H1 (cell line): ENCODE measurements around the gene SLC30A9. TPM values are rescaled to one million over a fixed set of nuclear protein-coding genes. Genes with fewer than 3 reads are reported as not detected.

Experiments
- CTCF ChIA-PET: fragments of 300-600 bp; sonication (Branson Sonifier 250); formaldehyde crosslinking; loops from one replicate; lab custom pipeline; 2021; ENCODE audit not compliant: partially characterized antibody; lab: Charles Lee
- POLR2A ChIA-PET: fragments of 300-600 bp; sonication (Branson Sonifier 250); formaldehyde crosslinking; loops from one replicate; lab custom pipeline; 2021; ENCODE audit warnings: inconsistent platforms; ENCODE audit not compliant: partially characterized antibody; lab: Charles Lee
- DNase-seq, 2 experiments: peaks; one replicate each; pipeline versions ENCODE4 v3.0.0 to v3.0.0-alpha.2; 2010 to 2022; ENCODE audit warnings: low spot score in 2 of 2, low read depth in 1 of 2, mixed read lengths in 1 of 2
- FAIRE-seq: peaks from 2 replicates; lab custom pipeline; 2011; peaks lifted over from hg19 to GRCh38; lab: Jason Lieb, UNC
- H2AFZ ChIP-seq: 2 replicates; pipeline ENCODE4 v1.8.1; 2012; ENCODE audit warnings: low read length, inconsistent platforms
- H2AK5ac ChIP-seq: 2 replicates; pipeline ENCODE4 v1.6.1; 2013; ENCODE audit warnings: low read depth, low read length
- H2BK120ac ChIP-seq: replicated peaks from 2 replicates; pipeline ENCODE3; 2013; ENCODE audit warnings: low read depth, low read length, inconsistent platforms
- H2BK12ac ChIP-seq: 2 replicates; pipeline ENCODE4 v1.6.1; 2013; ENCODE audit warnings: low read depth, low read length
- H2BK15ac ChIP-seq: 2 replicates; pipeline ENCODE4 v1.6.1; 2013; ENCODE audit warnings: low read length
- H2BK20ac ChIP-seq: 2 replicates; pipeline ENCODE4 v1.6.1; 2013; ENCODE audit warnings: low read length
- H2BK5ac ChIP-seq: 2 replicates; pipeline ENCODE4 v1.6.1; 2013; ENCODE audit warnings: low read depth, low read length
- H3K14ac ChIP-seq: 2 replicates; pipeline ENCODE4 v1.6.1; 2013; ENCODE audit warnings: inconsistent platforms; ENCODE audit not compliant: insufficient read length
- H3K18ac ChIP-seq: 2 replicates; pipeline ENCODE4 v1.6.1; 2013; ENCODE audit warnings: low read length; ENCODE audit errors: extremely low read depth
- H3K23ac ChIP-seq: 2 replicates; pipeline ENCODE4 v1.6.1; 2013; ENCODE audit warnings: inconsistent platforms; ENCODE audit not compliant: insufficient read length
- H3K23me2 ChIP-seq: 2 replicates; pipeline ENCODE4 v1.6.1; 2013; ENCODE audit warnings: low read depth, low read length
- H3K27ac ChIP-seq: 2 replicates; pipeline ENCODE4 v1.6.1; 2011; ENCODE audit warnings: low read depth, low read length, inconsistent platforms
- H3K27me3 ChIP-seq, 4 experiments: replicated peaks in 1 of 4; 1 replicate in 1 of 4; 2 replicates in 3 of 4; pipeline versions ENCODE4 v1.6.1 to v1.8.1; 2011 to 2013; ENCODE audit warnings: low read length in 3 of 4, mild to moderate bottlenecking in 3 of 4, inconsistent platforms in 2 of 4, mixed read lengths in 2 of 4, moderate library complexity in 1 of 4; ENCODE audit not compliant: control insufficient read depth in 3 of 4, insufficient read depth in 3 of 4; ENCODE audit errors: extremely low read depth in 1 of 4
- H3K36me3 ChIP-seq, 4 experiments: 2 replicates each; pipeline versions ENCODE4 v1.6.1 to v1.8.1; 2011 to 2013; ENCODE audit warnings: mild to moderate bottlenecking in 4 of 4, low read length in 3 of 4, moderate library complexity in 2 of 4, control low read depth in 1 of 4, inconsistent platforms in 1 of 4; ENCODE audit not compliant: insufficient read depth in 4 of 4, control insufficient read depth in 2 of 4
- H3K4ac ChIP-seq: replicated peaks from 2 replicates; pipeline ENCODE3; 2013; ENCODE audit warnings: low read length, low read depth, mixed read lengths, inconsistent platforms; ENCODE audit not compliant: insufficient read length
- H3K4me1 ChIP-seq, 4 experiments: replicated peaks in 1 of 4; 1 replicate in 1 of 4; 2 replicates in 3 of 4; pipeline versions ENCODE4 v1.6.1 to v1.8.1; 2011 to 2013; ENCODE audit warnings: low read length in 3 of 4, inconsistent platforms in 2 of 4, mixed read lengths in 1 of 4; ENCODE audit not compliant: insufficient read depth in 4 of 4, control insufficient read depth in 3 of 4
- H3K4me2 ChIP-seq, 2 experiments: 2 replicates each; pipeline versions ENCODE4 v1.6.1 to v1.8.1; 2011 to 2013; ENCODE audit warnings: low read depth in 2 of 2, low read length in 2 of 2, control low read depth in 1 of 2, inconsistent platforms in 1 of 2, mild to moderate bottlenecking in 1 of 2; ENCODE audit not compliant: insufficient read depth in 1 of 2
- H3K4me3 ChIP-seq, 4 experiments: fragments of 200-600, 300-600 bp in 1 of 4; sonication (generic), shearing (Covaris generic), sonication (Bioruptor Twin) in 1 of 4; 2 replicates each; pipeline versions ENCODE4 v1.5.1 to v1.8.1; 2011 to 2016; ENCODE audit warnings: low read length in 4 of 4, low read depth in 3 of 4, control low read depth in 2 of 4, inconsistent platforms in 2 of 4, mild to moderate bottlenecking in 2 of 4, mixed read lengths in 1 of 4, moderate library complexity in 1 of 4; ENCODE audit not compliant: insufficient read depth in 2 of 4; ENCODE audit errors: extremely low read depth in 1 of 4
- H3K56ac ChIP-seq: replicated peaks from 2 replicates; pipeline ENCODE3; 2013; ENCODE audit warnings: low read depth, mild to moderate bottlenecking, mixed read lengths, low read length, inconsistent platforms; ENCODE audit not compliant: insufficient read length
- H3K79me1 ChIP-seq: 2 replicates; pipeline ENCODE4 v1.6.1; 2013; ENCODE audit warnings: low read depth, low read length, control low read depth
- H3K79me2 ChIP-seq, 2 experiments: 2 replicates each; pipeline versions ENCODE4 v1.6.1 to v1.8.1; 2012 to 2013; ENCODE audit warnings: low read length in 2 of 2, mild to moderate bottlenecking in 2 of 2, inconsistent platforms in 1 of 2; ENCODE audit not compliant: insufficient read depth in 2 of 2, control insufficient read depth in 1 of 2
- H3K9ac ChIP-seq, 4 experiments: replicated peaks in 1 of 4; 1 replicate in 1 of 4; 2 replicates in 3 of 4; pipeline versions ENCODE4 v1.6.1 to v1.8.1; 2011 to 2013; ENCODE audit warnings: low read depth in 3 of 4, low read length in 3 of 4, control low read depth in 2 of 4, mild to moderate bottlenecking in 2 of 4, moderate library complexity in 2 of 4, inconsistent platforms in 1 of 4; ENCODE audit errors: extremely low read depth in 1 of 4
- H3K9me3 ChIP-seq, 2 experiments: 2 replicates each; pipeline versions ENCODE4 v1.6.1 to v1.8.1; 2012 to 2013; ENCODE audit warnings: mild to moderate bottlenecking in 2 of 2, moderate library complexity in 2 of 2, control low read depth in 1 of 2, inconsistent platforms in 1 of 2, low read depth in 1 of 2, low read length in 1 of 2, mixed read lengths in 1 of 2; ENCODE audit not compliant: insufficient read depth in 2 of 2
- H4K20me1 ChIP-seq, 2 experiments: replicated peaks in 1 of 2; 2 replicates each; pipeline versions ENCODE3 to v1.8.1; 2011 to 2013; ENCODE audit warnings: inconsistent platforms in 2 of 2, low read length in 2 of 2, mild to moderate bottlenecking in 1 of 2; ENCODE audit not compliant: insufficient read depth in 2 of 2, control insufficient read depth in 1 of 2
- H4K5ac ChIP-seq: 2 replicates; pipeline ENCODE4 v1.6.1; 2013; ENCODE audit warnings: low read length, low read depth, mixed read lengths, inconsistent platforms; ENCODE audit not compliant: insufficient read length
- H4K8ac ChIP-seq: 2 replicates; pipeline ENCODE4 v1.8.0; 2013; ENCODE audit warnings: mild to moderate bottlenecking, moderate library complexity, low read length, inconsistent platforms; ENCODE audit not compliant: insufficient read depth; ENCODE audit errors: extremely low read depth
- H4K91ac ChIP-seq: replicated peaks from 2 replicates; pipeline ENCODE3; 2013; ENCODE audit warnings: low read length, mixed read lengths, inconsistent platforms; ENCODE audit not compliant: insufficient read length
- ATF2 ChIP-seq: IDR thresholded peaks from 2 replicates; pipeline ENCODE4 v1.6.1; 2012; ENCODE audit warnings: low read length, inconsistent platforms
- CTCF ChIP-seq, 3 experiments: IDR thresholded peaks; 1 replicate in 2 of 3; 2 replicates in 1 of 3; pipeline versions ENCODE4 v1.5.1 to v1.6.1; 2011; ENCODE audit warnings: low read length in 3 of 3, mild to moderate bottlenecking in 3 of 3, inconsistent platforms in 2 of 3, low read depth in 1 of 3, moderate library complexity in 1 of 3; ENCODE audit not compliant: insufficient read depth in 1 of 3; ENCODE audit errors: control extremely low read depth in 1 of 3
- FOSL1 ChIP-seq: IDR thresholded peaks from 2 replicates; pipeline ENCODE4 v1.6.1; 2011; ENCODE audit warnings: mild to moderate bottlenecking, low read depth, low read length, moderate library complexity; ENCODE audit not compliant: insufficient read depth
- GABPA ChIP-seq: IDR thresholded peaks from 2 replicates; pipeline ENCODE4 v1.6.1; 2011; ENCODE audit warnings: mild to moderate bottlenecking, low read length, moderate library complexity, borderline replicate concordance; ENCODE audit not compliant: insufficient read depth
- MAFK ChIP-seq: IDR thresholded peaks from 2 replicates; pipeline ENCODE4 v1.6.1; 2012; ENCODE audit warnings: low read depth, mild to moderate bottlenecking, improper control_type of control experiment, low read length
- PHF8 ChIP-seq: fragments of 200-600 bp; sonication (generic); conservative IDR thresholded peaks from 2 replicates; pipeline ENCODE4 v1.7.1; 2012; ENCODE audit warnings: low read depth, mild to moderate bottlenecking, inconsistent platforms, low read length, moderate library complexity
- SAP30 ChIP-seq: fragments of 300-600 bp; sonication (generic); IDR thresholded peaks from 2 replicates; pipeline ENCODE4 v1.7.1; 2012; ENCODE audit warnings: low read length, moderate library complexity, mild to moderate bottlenecking, inconsistent platforms; ENCODE audit not compliant: insufficient read depth, insufficient replicate concordance
- WGBS, 2 experiments: shearing (Covaris generic) in 1 of 2; methylation state at CpG; one replicate each; pipeline versions ENCODE4 v1.1.6 to v1.1.7; 2013 to 2015; ENCODE audit warnings: low lambda C conversion rate in 2 of 2, mixed read lengths in 2 of 2, inconsistent platforms in 1 of 2, low coverage in 1 of 2, missing lambda C conversion rate in 1 of 2; ENCODE audit not compliant: insufficient replicate concordance in 2 of 2, insufficient coverage in 1 of 2, insufficient read length in 1 of 2; ENCODE audit errors: extremely low coverage in 1 of 2, missing lambda C conversion rate in 1 of 2; 5-methylcytosine and 5-hydroxymethylcytosine counted together
- polyA plus RNA-seq, 7 experiments: library from polyadenylated mRNA; depleted of rRNA in 3 of 7; stranded (reverse) in 5 of 7; unstranded in 2 of 7; fragments of >200 nt in 5 of 7; fragments of 200-250 nt in 2 of 7; gene quantifications; 1 replicate in 5 of 7; 2 replicates in 1 of 7; 4 replicates in 1 of 7; pipeline versions ENCODE4 v1.2.1 to v1.2.3, GENCODE V29; 2011 to 2013; ENCODE audit warnings: missing spikeins in 2 of 7, mixed read lengths in 2 of 7
- total RNA-seq: library from RNA; stranded (reverse); fragmentation: NEBNext Ultra II Directional; extraction: Animal tissue kit (Norgen Biotek cat#: 25700); gene quantifications from 2 replicates; pipeline ENCODE4 v1.2.1, GENCODE V29; 2021

The SLC30A9 gene
- total and polyA plus RNA-seq, 2 of the 8 experiments (the other 6 are each of a cell fraction or from before 2014, with no cell fraction given): 41.2 to 67.2 TPM

GRCh38 chr4:42132099-42132498 lies 141.8 kb downstream of the SLC30A9 start:
- no peak overlapping the region for H2BK15ac ChIP-seq
- FAIRE-seq: no peak
- H3K79me1 ChIP-seq: peaks cover 8% of the 10 kb centered on the region
- CTCF ChIA-PET: interaction anchor here (0.6 to 2.4 kb wide), 9 partner anchors 10 to 201 kb away, joined by 3 to 12 read pairs (median 3); no protein-coding TSS in a partner anchor
- WGBS, 2 experiments: 92% methylated on average over 7 of the region's 7 CpGs; no CpG with 5 or more reads in 1 of the 2 experiments
- no peak overlapping the region for H4K5ac ChIP-seq
- no peak overlapping the region for H3K4me2 ChIP-seq
- H3K27ac ChIP-seq: no peak overlapping the region
- no peak overlapping the region for H2AFZ ChIP-seq
- H4K20me1 ChIP-seq: peaks cover 0 to 2% of the 10 kb centered on the region in 2 experiments
- H2AK5ac ChIP-seq: no peak overlapping the region
- H3K4me1 ChIP-seq: peaks cover 0 to 13% (median 10%) of the 10 kb centered on the region in 4 experiments; a peak in 5 of 7 replicates
- H3K4ac ChIP-seq: no peak overlapping the region
- H3K23me2 ChIP-seq: no peaks in the 10 kb centered on the region
- no peak overlapping the region for H2BK120ac ChIP-seq
- H3K4me3 ChIP-seq: no peak overlapping the region
- H4K91ac ChIP-seq: no peak overlapping the region
- peaks cover 0 to 67% of the 10 kb centered on the region in 2 experiments; a peak in 3 of 4 replicates for H3K79me2 ChIP-seq
- POLR2A ChIA-PET: no interaction called here
- H3K36me3 ChIP-seq: peaks cover 0 to 4% (median 0%) of the 10 kb centered on the region in 4 experiments; a peak in 2 of 8 replicates
- H4K8ac ChIP-seq: peak overlapping the region; percentile 60; the same call in 1 of the 2 replicates
- H3K18ac ChIP-seq: no peak overlapping the region
- DNase-seq: no peak
- no peak overlapping the region for H3K23ac ChIP-seq
- no peak overlapping the region for H2BK12ac ChIP-seq
- H3K14ac ChIP-seq: no peak overlapping the region
- H3K9me3 ChIP-seq: no peaks in the 10 kb centered on the region
- no peaks in the 10 kb centered on the region for H3K27me3 ChIP-seq
- no peak overlapping the region; the same call in 1 of the 2 replicates for H2BK5ac ChIP-seq
- no peak overlapping the region for H3K9ac ChIP-seq
- H3K56ac ChIP-seq: no peak overlapping the region
- no peak overlapping the region for H2BK20ac ChIP-seq
- TF ChIP-seq SAP30 (no peak), CTCF (IDR thresholded peaks at IDR 0.05; ENCODE audit: control extremely low read depth in 1 of 3, insufficient read depth in 1 of 3, low read depth in 1 of 3, low read length in 3 of 3) (peak in 1 of 3 experiments; percentile 11; a peak in 2 of 4 replicates), ATF2 (no peak), GABPA (no peak), FOSL1 (no peak), MAFK (no peak), PHF8 (no peak)
